Measurements from ENCODE around the gene SEC14L1.
"Not testable (repeated sequence)": the region's sequence is repeated elsewhere in the genome, so short reads cannot be mapped to it uniquely, and the experiment has no call there.

DNA sequence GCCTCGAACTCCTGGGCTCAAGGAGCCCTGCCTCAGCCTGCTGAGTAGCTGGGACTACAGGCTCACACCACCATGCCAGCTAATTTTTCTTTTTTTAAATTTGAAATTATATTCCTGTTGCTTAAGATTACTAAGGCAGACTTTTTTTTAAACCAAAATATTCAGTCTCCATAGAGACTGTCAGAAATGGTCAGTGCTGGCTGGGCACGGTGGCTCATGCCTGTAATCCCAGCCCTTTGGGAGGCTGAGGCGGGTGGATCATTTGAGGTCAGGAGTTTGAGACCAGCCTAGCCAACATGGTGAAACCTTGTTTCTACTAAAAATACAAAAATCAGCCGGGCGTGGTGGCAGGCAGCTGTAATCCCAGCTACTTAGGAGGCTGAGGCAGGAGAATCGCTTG, 11.3 kb downstream of the SEC14L1 start:
- TF ChIP-seq, protein P1, sequence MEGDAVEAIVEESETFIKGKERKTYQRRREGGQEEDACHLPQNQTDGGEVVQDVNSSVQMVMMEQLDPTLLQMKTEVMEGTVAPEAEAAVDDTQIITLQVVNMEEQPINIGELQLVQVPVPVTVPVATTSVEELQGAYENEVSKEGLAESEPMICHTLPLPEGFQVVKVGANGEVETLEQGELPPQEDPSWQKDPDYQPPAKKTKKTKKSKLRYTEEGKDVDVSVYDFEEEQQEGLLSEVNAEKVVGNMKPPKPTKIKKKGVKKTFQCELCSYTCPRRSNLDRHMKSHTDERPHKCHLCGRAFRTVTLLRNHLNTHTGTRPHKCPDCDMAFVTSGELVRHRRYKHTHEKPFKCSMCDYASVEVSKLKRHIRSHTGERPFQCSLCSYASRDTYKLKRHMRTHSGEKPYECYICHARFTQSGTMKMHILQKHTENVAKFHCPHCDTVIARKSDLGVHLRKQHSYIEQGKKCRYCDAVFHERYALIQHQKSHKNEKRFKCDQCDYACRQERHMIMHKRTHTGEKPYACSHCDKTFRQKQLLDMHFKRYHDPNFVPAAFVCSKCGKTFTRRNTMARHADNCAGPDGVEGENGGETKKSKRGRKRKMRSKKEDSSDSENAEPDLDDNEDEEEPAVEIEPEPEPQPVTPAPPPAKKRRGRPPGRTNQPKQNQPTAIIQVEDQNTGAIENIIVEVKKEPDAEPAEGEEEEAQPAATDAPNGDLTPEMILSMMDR (IDR thresholded peaks at IDR 0.05) = not testable (repeated sequence)
- TF ChIP-seq POLR2A (IDR thresholded peaks at IDR 0.05) = not testable (repeated sequence)
